Stimulated activated CD4-positive, alpha-beta T cell treated with anti-CD3 and anti-CD28 coated beads, Interleukin-1b, Interleukin-23, amount 100 ng/mL, for 1 hour (primary cell): ENCODE results near the gene NFYC.
A peak's percentile ranks its signal among the peaks of the same experiment; 100 is the strongest.

ENCODE experiments used
- DNase-seq, 2 donors: peaks; one replicate each; pipeline ENCODE4 v3.0.0-alpha.2; 2020; ENCODE audit warnings: low read depth in 2 of 2

The NFYC gene

GRCh38 chr1:40760984-40761383 lies 69.5 kb downstream of the NFYC start:
- no peak for DNase-seq

- DNase-seq, result no peak
Measured at GRCh38 chr1:40762144-40762923, 70.8 kb downstream of the NFYC start.

- DNase-seq, result no peak
Measured at GRCh38 chr1:40763742-40764532, 72.4 kb downstream of the NFYC start.

GRCh38 chr1:40764981-40765380 lies 73.5 kb downstream of the NFYC start:
- no peak for DNase-seq

- no peak for DNase-seq
Measured at GRCh38 chr1:40766017-40766416, 74.5 kb downstream of the NFYC start.

- no peak for DNase-seq
Measured at GRCh38 chr1:40766560-40766959, 75.1 kb downstream of the NFYC start.

- no peak for DNase-seq
Measured at GRCh38 chr1:40768146-40768990, 76.9 kb downstream of the NFYC start.

- no peak for DNase-seq
Measured at GRCh38 chr1:40769815-40770214, 78.3 kb downstream of the NFYC start.

GRCh38 chr1:40770296-40771070 lies 79.0 kb downstream of the NFYC start:
- DNase-seq, result no peak

GRCh38 chr1:40772146-40772955 lies 80.8 kb downstream of the NFYC start:
- DNase-seq, result no peak

GRCh38 chr1:40773748-40774265 lies 82.3 kb downstream of the NFYC start:
- no peak for DNase-seq

- DNase-seq, result peak; percentile 31 to 56
Measured at GRCh38 chr1:40774266-40774998, 82.9 kb downstream of the NFYC start.

- no peak for DNase-seq
Measured at GRCh38 chr1:40776236-40777072, 85.0 kb downstream of the NFYC start.

GRCh38 chr1:40777224-40777970 lies 85.9 kb downstream of the NFYC start:
- DNase-seq, result no peak

- no peak for DNase-seq
Measured at GRCh38 chr1:40780678-40781607, 89.4 kb downstream of the NFYC start.

- DNase-seq, result no peak
Measured at GRCh38 chr1:40781608-40781971, 90.1 kb downstream of the NFYC start.

- no peak for DNase-seq
Measured at GRCh38 chr1:40782371-40782956, 91.0 kb downstream of the NFYC start.
